ENCODE data around the gene NTNG1. TPM values are rescaled to one million over a fixed set of nuclear protein-coding genes. Genes with fewer than 3 reads are reported as not detected.

Gene NTNG1
- total RNA-seq, 1 donor from 2014 or later, result not detected

- Mint-ChIP-seq H3K27me3 (ENCODE audit: low read depth) (peaks cover 4% of the 10 kb centered on the region), H3K36me3 (ENCODE audit: low read depth) (no peaks in the 10 kb centered on the region), H3K27ac (ENCODE audit: unreplicated experiment) (no peak overlapping the region), H3K4me3 (ENCODE audit: unreplicated experiment) (no peak overlapping the region), H3K4me1 (ENCODE audit: low read depth) (no peaks in the 10 kb centered on the region), H3K9me3 (ENCODE audit: low read depth) (peaks cover 6% of the 10 kb centered on the region)
- no peak for DNase-seq (ENCODE audit: low spot score)
- no peak for TF ChIP-seq CTCF (IDR thresholded peaks at IDR 0.05)
Measured at GRCh38 chr1:107100331-107100984, 40.4 kb upstream of the NTNG1 start.

GRCh38 chr1:107105914-107106313 is 34.9 kb upstream of the NTNG1 start:
- Mint-ChIP-seq H3K4me1 (ENCODE audit: low read depth) (no peaks in the 10 kb centered on the region), H3K9me3 (ENCODE audit: low read depth) (no peaks in the 10 kb centered on the region), H3K4me3 (ENCODE audit: unreplicated experiment) (no peak overlapping the region), H3K27me3 (ENCODE audit: low read depth) (peaks cover 4% of the 10 kb centered on the region), H3K36me3 (ENCODE audit: low read depth) (no peaks in the 10 kb centered on the region), H3K27ac (ENCODE audit: unreplicated experiment) (no peak overlapping the region)
- DNase-seq (ENCODE audit: low spot score), result no peak
- TF ChIP-seq CTCF (IDR thresholded peaks at IDR 0.05), result no peak

- no peak overlapping the region for H3K27ac Mint-ChIP-seq (ENCODE audit: unreplicated experiment)
- H3K9me3 Mint-ChIP-seq (ENCODE audit: low read depth), result no peaks in the 10 kb centered on the region
- no peaks in the 10 kb centered on the region for H3K4me1 Mint-ChIP-seq (ENCODE audit: low read depth)
- H3K27me3 Mint-ChIP-seq (ENCODE audit: low read depth), result no peaks in the 10 kb centered on the region
- no peak for TF ChIP-seq CTCF (IDR thresholded peaks at IDR 0.05)
- no peak overlapping the region for H3K4me3 Mint-ChIP-seq (ENCODE audit: unreplicated experiment)
- no peaks in the 10 kb centered on the region for H3K36me3 Mint-ChIP-seq (ENCODE audit: low read depth)
- DNase-seq (ENCODE audit: low spot score), result no peak
Measured at GRCh38 chr1:107110326-107110725, 30.5 kb upstream of the NTNG1 start.

- Mint-ChIP-seq H3K9me3 (ENCODE audit: low read depth) (no peaks in the 10 kb centered on the region), H3K27me3 (ENCODE audit: low read depth) (peaks cover 3% of the 10 kb centered on the region), H3K4me1 (ENCODE audit: low read depth) (no peaks in the 10 kb centered on the region), H3K4me3 (ENCODE audit: unreplicated experiment) (no peak overlapping the region), H3K36me3 (ENCODE audit: low read depth) (no peaks in the 10 kb centered on the region), H3K27ac (ENCODE audit: unreplicated experiment) (no peak overlapping the region)
- no peak for DNase-seq (ENCODE audit: low spot score)
- TF ChIP-seq CTCF (IDR thresholded peaks at IDR 0.05), result no peak
Measured at GRCh38 chr1:107116306-107116790, 24.5 kb upstream of the NTNG1 start.

- no peaks in the 10 kb centered on the region for H3K9me3 Mint-ChIP-seq (ENCODE audit: low read depth)
- H3K27me3 Mint-ChIP-seq (ENCODE audit: low read depth), result peaks cover 5% of the 10 kb centered on the region
- DNase-seq (ENCODE audit: low spot score), result no peak
- H3K27ac Mint-ChIP-seq (ENCODE audit: unreplicated experiment), result no peak overlapping the region
- no peak overlapping the region for H3K4me3 Mint-ChIP-seq (ENCODE audit: unreplicated experiment)
- H3K36me3 Mint-ChIP-seq (ENCODE audit: low read depth), result no peaks in the 10 kb centered on the region
- H3K4me1 Mint-ChIP-seq (ENCODE audit: low read depth), result no peaks in the 10 kb centered on the region
- no peak for TF ChIP-seq CTCF (IDR thresholded peaks at IDR 0.05)
Measured at GRCh38 chr1:107122225-107122624, 18.6 kb upstream of the NTNG1 start.
